ENCODE data around the gene HSPA4.
"Not testable (repeated sequence)": the region's sequence is repeated elsewhere in the genome, so short reads cannot be mapped to it uniquely, and the experiment has no call there.

HSPA4 gene

DNA sequence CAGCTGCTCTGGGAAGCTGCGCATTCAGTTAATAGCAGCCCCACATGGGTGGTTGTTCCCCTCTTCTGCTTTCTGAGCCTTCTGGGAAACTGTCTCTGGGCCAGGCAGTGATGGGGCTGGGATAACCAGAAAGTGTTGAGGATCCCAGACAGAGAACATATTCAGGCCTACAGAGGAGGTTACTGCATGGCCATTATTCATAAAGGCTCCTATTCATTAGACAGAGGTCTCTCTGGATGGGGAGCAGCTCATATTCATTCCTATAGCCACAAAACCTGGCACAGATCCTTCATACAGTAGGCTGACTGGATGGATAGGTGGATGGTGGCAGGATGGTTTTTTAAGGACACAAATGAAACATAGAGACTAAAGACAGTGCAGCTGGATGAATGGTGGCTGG lies 76.3 kb downstream of the HSPA4 start:
- DNase-seq = no peak

DNA sequence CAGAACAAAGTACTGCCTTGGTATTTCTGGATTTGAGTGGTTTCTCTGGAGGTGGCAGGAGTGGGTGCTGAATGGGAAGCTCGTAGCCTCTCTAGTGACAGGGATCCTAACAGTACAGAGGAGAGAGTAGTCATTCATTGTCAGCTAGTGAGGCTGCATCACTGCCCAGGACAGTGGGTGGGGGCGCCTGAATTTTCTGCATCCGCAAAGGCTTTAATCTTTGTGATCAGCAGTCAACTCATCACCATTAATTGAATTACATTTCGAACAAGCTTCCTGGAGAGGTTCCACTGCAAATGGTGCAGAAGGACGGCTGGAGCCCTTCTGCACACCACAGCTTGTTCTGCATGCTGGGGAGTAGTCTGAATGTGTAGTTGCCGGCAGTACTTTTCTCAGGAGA lies 77.5 kb downstream of the HSPA4 start:
- DNase-seq = no peak

DNA sequence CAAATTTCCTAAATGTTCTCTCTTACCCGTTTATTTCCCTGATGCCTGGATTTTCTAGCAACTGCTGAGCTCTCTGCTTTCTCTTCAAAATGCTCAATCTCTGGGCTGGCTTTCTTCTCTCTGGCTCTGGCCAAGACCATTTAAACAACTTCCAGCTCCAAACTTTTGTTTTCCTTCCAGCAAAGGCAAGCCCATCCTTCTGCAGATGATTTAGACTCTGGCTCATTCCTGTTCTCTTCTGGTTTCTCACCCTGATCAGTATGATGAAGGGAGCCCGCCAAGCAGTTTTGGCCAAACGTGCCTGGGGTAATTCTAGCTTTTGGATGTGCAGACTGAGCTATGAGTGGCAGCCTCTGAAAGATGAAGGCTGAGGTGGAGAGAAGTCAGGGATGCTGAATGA lies 78.1 kb downstream of the HSPA4 start:
- no peak for DNase-seq

DNA sequence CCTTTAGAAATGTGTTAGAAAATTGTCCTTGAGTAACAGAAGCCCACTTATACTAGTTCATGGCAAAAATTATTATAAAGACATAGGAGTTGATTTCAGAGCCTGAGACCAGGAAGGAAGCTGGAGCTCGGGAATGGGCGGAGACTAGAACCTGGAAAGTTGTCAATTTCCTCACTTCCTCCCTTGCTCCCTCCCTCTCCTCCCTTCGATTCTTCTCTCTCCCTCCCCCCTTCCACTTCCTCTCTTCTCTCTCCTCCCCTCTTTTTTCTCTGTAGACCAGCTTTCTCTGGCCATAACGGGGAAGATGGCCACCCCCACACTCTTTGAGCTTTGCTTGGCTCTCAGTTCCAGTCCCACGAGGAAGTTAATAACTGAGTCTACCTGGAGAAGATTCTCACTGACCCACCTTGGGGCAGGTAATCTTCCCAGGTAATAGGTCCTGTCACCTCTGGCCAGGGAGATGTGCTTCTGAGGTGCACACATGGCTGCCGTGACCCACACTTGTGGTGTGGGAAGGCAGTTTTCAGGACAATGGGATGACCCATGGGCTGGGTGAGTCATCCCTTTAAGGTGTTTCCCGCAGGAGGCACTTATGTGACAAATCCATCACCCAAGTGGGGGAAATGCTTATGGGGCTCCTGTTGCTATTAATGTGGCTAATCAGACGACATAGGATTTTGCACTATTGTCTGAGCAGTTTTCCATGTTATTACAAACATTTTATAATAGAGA lies 78.7 kb downstream of the HSPA4 start:
- DNase-seq = peak; percentile 50

DNA sequence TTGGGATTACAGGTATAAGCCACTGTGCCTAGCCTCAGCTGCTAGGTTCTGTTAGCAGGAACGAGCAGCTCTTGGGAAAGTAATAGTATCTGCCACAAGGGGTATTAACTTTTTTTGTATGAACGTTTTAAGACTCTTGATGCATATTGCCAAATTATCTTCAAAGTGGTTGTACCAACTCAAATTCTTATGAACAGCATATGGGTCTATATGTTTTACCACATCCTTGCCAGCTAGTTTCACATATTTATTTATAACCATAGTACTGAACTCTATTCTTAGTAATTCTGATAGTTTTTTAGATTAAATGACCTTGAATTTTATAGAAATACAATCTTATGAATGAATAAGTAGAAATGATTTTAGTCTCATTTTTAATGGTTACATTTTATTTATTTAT lies 80.9 kb downstream of the HSPA4 start:
- DNase-seq = peak; percentile 8

DNA sequence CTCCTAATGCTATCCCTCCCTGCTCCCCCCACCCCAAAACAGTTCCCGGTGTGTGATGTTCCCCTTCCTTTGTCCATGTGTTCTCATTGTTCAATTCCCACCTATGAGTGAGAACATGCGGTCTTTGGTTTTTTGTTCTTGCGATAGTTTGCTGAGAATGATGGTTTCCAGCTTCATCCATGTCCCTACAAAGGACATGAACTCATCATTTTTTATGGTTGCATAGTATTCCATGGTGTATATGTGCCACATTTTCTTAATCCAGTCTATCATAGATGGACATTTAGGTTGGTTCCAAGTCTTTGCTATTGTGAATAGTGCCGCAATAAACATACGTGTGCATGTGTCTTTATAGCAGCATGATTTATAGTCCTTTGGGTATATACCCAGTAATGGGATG lies 81.4 kb downstream of the HSPA4 start:
- DNase-seq = not testable (repeated sequence)

DNA sequence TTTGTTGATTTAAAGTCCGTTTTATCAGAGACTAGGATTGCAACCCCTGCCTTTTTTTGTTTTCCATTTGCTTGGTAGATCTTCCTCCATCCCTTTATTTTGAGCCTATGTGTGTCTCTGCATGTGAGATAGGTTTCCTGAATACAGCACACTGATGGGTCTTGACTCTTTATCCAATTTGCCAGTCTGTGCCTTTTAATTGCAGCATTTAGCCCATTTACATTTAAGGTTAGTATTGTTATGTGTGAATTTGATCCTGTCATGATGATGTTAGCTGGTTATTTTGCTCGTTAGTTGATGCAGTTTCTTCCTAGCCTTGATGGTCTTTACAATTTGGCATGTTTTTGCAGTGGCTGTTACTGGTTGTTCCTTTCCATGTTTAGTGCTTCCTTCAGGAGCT lies 85.1 kb downstream of the HSPA4 start:
- not testable (repeated sequence) for DNase-seq

DNA sequence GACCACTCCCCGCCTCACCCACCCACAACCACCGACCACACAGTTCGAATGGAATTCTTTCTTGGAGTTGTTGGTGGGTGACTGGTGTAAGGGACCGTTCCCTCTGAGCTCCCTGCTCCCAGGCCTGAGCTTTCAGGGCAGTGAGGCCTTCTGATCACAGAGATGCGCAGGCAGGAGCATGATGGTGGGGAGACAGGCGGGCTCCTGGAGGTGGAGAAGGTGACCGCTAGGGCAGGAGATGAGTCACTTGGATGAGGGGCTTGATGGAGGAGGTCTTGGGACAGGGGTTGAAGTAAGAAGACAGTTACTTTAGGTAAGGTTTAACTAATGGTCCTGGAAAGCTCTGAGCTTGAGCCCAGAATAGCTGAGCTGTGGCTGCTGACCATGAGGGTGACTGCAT lies 88.5 kb downstream of the HSPA4 start:
- DNase-seq = no peak

DNA sequence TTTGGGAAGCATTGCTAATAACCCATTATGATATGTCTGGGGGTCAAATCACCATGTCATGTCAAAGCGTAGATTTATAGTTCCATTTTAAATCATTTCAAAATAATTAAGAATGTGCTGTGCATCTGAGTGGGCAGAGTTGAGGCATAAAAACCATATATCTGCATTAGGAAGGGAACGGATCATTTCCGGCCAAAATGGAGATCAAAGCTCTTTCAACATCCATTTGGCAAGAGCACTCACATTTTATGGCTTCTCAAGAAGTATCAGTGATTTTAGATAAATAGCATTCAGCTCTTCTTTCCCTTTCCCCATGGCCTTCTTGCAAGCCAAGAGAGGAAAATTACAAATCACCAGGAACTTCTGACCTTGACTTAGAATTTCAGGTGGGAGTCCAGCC lies 89.9 kb downstream of the HSPA4 start:
- DNase-seq = no peak

DNA sequence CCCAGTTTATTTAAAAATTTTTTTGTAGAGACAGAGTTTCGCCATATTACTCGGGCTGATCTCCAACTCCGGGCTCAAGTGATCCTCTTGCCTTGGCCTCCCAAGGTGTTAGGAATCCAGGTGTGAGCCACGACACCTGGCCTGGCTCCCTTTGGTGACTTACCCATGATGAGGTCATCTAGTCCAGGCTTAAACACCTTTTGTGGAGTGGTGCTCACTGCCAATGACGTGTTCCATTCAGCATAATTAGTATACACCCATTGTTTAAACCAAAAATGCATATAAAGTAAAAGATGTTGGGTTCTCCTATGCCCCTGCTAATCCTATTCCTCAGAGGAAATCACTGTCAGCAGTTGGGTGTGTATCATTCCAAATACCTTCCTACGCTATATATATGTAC lies 91.0 kb downstream of the HSPA4 start:
- DNase-seq = no peak

DNA sequence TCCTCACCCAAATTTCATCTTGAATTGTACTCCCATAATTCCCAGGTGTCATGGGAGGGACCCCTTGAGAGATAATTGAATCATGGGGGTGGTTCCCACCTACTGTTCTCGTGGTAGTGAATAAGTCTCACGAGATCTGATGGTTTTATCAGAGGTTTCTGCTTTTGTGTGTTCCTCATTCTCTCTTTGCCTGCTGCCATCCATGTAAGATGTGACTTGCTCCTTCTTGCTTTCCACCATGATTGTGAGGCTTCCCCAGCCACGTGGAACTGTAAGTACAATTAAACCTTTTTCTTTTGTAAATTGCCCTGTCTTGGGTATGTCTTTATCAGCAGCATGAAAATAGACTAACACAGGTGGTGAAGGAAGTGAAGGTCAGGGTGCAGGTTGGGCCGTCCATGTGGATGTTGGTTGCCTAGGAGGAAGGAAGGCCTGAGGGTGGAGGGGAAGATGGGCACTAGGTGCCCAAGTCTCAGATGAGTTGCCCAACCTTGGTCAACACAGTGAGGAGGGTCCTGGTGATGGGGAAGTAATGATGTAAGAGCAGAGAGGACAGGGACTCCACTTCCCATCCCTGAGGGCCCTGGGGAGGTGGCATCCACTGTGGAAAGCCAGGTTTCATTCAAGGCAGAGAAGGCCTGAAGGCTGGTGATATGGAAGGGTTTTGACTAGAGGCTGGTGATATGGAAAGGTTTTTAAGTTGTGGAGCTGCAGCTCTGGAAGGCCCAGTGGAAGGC lies 92.6 kb downstream of the HSPA4 start:
- no peak for DNase-seq

DNA sequence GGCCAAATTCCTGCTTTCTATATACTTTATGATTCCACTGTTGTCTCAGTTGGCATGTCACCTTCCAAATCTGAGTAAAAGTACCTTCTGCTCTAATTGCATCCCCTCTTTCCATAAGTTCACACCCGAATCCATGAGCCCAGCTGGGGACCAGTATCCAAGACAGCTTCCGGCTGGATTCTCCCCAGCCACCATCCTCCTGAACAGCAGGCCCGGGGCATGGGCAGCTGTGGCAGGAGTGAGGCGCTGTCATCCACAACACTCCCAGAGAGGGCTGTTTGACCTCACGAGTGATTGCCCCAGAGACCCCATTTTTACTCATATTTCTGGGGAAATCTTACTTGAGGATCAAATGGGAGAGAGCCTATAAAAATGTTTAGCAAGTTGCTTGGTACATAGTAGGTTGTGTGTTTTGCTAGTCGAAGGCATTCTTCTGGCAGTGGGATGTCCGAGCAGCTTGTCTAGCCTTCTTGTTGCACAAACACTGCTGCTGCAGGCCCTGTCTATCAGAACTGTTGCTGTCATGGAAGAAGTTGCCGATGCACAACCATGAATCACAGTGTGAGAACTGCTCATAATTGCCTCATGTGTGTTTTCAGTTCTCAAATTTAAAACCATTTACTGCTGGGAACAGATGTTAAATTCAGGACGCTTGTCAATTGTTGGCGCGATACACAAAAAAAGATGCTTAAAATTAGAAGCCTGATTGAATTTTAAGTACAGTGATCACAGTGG lies 93.8 kb downstream of the HSPA4 start:
- DNase-seq = peak; percentile 88

DNA sequence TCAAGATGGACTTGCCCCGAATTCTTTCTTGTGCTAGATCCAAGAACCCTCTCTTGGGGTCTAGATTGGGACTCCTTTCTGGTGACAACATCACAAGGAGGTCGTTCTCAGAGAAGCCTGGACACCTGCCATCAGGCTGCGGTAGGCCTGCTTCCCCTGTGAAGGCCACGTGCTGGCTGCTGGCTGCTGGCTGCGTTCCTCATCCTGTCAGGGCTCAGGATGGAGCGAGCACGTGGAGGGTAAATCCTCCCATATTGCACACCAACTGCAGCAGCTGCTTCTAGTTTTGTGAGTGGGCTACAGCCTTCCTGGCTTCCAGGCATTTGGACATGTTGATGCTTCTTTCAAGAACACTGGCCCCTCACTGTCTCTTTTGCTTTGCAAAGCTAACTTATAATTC lies 95.6 kb downstream of the HSPA4 start:
- peak; percentile 43 for DNase-seq

DNA sequence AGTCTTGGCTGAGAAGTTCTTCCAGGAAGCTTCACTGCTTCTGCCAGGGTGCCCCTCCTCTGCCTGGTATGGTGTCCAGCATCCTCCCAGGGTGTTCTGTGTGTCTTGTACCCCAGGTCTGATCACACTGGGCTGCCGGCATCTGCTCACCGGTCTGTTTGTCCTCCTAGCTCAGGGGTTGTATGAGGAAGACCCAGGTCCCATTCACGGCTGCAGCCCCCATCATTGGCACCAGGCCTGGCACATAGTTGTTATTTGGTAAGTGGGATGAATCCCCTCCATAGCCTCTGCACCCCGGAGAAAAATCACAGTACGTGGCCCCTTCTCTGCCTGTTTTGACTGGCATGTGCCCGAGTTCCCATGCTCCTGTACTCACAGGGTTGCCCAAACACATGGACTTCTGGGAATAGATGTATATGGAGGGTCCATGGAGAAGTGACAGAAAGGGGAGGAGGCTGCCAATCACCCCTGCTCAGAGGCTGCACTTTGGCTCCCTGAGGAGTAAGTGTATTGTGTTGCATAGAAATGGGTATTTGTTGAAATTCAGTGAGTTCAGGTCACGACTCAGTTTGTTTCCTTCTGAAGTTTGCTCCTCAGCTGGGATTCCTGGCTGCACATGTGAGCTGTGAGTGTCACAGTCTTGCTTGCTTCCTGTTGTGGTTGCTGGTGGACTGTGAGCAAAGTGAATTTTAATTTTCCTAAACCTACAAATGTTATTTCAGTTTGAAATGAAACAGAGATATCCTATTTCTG lies 96.2 kb downstream of the HSPA4 start:
- DNase-seq = no peak

DNA sequence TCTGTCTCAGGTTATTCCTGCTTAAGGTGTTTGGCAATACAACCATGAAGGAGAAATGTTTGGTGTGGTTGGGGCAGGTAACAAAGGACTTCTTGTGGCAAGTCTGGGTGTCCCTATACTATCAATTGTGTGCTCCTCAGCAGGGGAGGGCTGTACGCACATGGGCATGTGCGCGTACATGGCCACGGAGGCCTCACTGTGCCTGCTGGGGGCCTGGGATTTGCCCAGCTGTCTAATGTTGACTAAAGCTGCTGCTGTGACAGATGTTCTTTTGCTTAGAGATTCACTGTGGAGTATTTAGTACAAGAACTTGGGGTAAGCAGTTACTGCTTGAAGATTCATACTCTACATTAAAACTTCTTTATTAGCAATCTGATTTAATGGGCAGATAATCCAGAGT lies 97.5 kb downstream of the HSPA4 start:
- DNase-seq = no peak

DNA sequence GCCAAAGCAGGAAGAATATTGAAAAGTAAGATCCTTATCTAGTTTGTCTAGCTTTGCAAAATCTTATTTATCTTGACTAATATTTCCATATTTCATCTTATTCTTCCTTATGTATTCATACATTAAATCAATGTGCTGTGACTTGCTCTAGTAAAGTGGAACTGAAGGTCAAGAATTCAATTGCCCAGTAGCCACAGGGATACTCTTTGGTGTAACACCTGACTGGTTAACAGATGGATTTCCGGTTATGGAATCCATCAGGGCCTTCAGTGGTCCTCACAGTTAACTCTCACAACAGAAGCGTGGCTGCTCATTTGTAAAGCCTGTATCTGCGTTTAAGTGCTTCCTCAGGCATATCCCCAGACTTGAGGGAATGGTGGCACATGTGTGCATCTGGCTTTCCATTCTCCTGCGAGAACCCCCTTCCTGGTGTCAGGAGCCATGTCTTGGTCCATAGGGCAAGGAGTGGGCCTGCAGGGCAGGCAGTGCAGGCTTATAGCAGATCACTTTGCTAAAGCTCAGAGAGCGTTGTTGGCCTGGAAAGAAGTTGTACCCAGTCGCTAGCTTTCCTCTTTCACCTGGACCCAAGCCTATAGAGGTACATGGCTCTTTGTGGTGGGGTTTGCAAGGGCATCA lies 99.2 kb downstream of the HSPA4 start:
- DNase-seq = no peak

DNA sequence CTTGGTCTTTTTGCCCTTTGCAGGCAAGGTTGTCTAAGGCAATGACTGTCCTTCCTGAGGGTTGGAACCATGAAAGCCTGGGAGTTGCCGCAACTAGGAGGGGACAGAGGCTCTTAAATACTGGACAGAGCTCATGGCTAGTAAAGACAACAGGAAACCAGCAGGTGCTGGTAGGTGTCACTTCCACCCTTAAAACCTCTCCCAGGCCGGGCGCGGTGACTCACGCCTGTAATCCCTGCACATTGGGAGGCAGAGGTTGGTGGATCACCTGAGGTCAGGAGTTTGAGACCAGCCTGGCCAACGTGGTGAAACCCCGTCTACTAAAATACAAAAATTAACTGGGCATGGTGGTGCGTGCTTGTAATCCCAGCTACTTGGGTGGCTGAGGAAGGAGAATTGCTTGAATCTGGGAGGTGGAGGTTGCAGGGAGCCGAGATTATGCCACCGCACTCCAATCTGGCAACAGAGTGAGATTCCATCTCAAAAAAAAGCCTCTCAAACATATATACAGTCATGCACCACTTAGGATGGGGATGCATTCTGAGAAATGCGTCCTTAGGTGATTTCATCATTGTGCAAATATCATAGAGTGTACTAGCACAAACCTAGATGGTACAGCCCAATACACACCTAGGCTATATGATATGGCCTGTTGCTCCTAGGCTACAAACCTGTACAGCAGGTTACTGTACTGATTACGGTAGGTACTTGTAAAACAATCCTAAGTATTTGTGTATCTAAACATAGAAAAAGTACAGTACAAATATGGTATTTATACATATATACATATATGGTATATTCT lies 102.7 kb downstream of the HSPA4 start:
- DNase-seq = no peak

DNA sequence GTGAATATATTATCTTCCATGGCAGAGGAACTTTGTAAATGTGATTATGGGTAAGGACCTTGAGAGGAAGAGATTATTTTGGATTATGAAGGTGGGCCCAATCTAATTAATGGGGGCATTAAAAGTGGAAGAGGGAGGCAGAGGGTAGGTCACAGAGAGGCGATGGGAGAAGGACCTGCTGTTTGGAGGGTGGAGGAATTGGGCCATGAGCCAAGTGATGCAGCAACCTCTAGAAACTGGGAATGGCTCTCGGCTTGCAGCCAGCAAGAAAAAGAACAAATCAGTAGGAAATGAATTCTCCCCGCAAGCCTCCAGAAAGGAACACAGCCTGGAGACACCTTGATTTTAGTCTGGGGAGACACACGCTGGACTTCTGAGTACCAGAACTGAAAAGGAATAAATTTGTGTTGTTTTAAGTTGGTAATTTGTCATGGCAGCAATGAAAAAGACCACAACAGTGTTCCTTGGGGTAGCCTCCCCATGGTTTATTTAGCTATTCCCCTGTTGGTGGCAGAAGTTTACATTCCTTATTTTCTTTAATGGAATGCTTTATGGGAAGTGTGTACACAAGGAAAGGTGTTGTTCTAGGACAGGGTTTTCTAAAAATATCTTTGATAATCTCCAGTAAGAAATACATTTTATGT lies 103.6 kb downstream of the HSPA4 start:
- DNase-seq = no peak
